WTC11 (cell line): ENCODE results near the gene RCAN3.

ENCODE experiments used
- ATF1 ChIP-seq: sonication (generic); formaldehyde crosslinking; IDR thresholded peaks from 2 replicates; pipeline ENCODE4 v1.8.1; 2023; ENCODE audit warnings: mild to moderate bottlenecking, moderate library complexity, missing genetic modification reagents
- CTCF ChIP-seq: fragments of 200-600 bp; IDR thresholded peaks from 2 replicates; pipeline ENCODE4 v1.8.0; 2022; ENCODE audit warnings: antibody characterized with exemption
- IRF1 ChIP-seq: sonication (generic); formaldehyde crosslinking; IDR thresholded peaks from 2 replicates; pipeline ENCODE4 v1.8.0; 2023; ENCODE audit warnings: missing genetic modification reagents

GRCh38 chr1:24540906-24541710 lies 38.5 kb downstream of the RCAN3 start:
- TF ChIP-seq CTCF (no peak), IRF1 (no peak), ATF1 (CRISPR knock-in tag) (no peak)
